Thyroid gland (tissue), 4 donors: ENCODE measurements around the gene TBC1D22A. TPM values are rescaled to one million over a fixed set of nuclear protein-coding genes. Genes with fewer than 3 reads are reported as not detected.

ENCODE experiments used
- DNase-seq, 2 donors: peaks; one replicate each; pipeline ENCODE4 v3.0.0-alpha.2; 2019
- H3K27ac ChIP-seq, 3 donors: fragments of 200-600 bp; sonication (generic); 1 replicate in 2 of 3; 2 replicates in 1 of 3; pipeline ENCODE4 v1.5.1; 2016 to 2019; ENCODE audit warnings: mild to moderate bottlenecking in 1 of 3, moderate library complexity in 1 of 3
- H3K27me3 ChIP-seq: fragments of 200-600 bp; sonication (generic); one replicate; pipeline ENCODE4 v1.5.1; 2019
- H3K36me3 ChIP-seq, 2 donors: fragments of 200-600 bp; sonication (generic); one replicate each; pipeline ENCODE4 v1.5.1; 2016 to 2019
- H3K4me1 ChIP-seq, 2 donors: fragments of 200-600 bp; sonication (generic); one replicate each; pipeline ENCODE4 v1.5.1; 2017 to 2019
- H3K4me3 ChIP-seq, 3 donors: fragments of 200-600 bp; sonication (generic); replicated peaks in 1 of 3; 1 replicate in 2 of 3; 2 replicates in 1 of 3; pipeline ENCODE4 v1.5.1; 2016; ENCODE audit warnings: mild to moderate bottlenecking in 1 of 3
- H3K9me3 ChIP-seq: fragments of 200-600 bp; sonication (generic); one replicate; pipeline ENCODE4 v1.5.1; 2017
- POLR2A ChIP-seq, 2 donors: fragments of 450-650 bp; IDR thresholded peaks; one replicate each; pipeline ENCODE4 v1.6.1; 2017; ENCODE audit warnings: antibody characterized with exemption in 2 of 2, mild to moderate bottlenecking in 2 of 2, moderate library complexity in 1 of 2
- WGBS, 2 donors: methylation state at CpG; one replicate each; pipeline ENCODE4 v1.1.5; 2017; 5-methylcytosine and 5-hydroxymethylcytosine counted together
- intact Hi-C: fragments of 100-400 bp; cut with DNase I; formaldehyde crosslinking; loops from one replicate; pipeline ENCODE4 v1.15.1; 2023
- total RNA-seq, 4 donors: library from RNA; depleted of rRNA; stranded (reverse); fragments of >200 nt; gene quantifications; one replicate each; pipeline ENCODE4 v1.2.3, GENCODE V29; 2016
- TF ChIP-seq, protein P1 (sequence below), 6 experiments: fragments of 200-600 bp in 3 of 6; fragments of 450-650 bp in 3 of 6; sonication (generic) in 3 of 6; IDR thresholded peaks; one replicate each; pipeline ENCODE4 v1.5.1; 2016 to 2019; ENCODE audit warnings: antibody characterized with exemption in 6 of 6, mild to moderate bottlenecking in 2 of 6, inconsistent platforms in 1 of 6, moderate library complexity in 1 of 6

TBC1D22A gene
- total RNA-seq, 4 donors from 2014 or later: 26.7 to 34.6 (median 33.2) TPM

DNA sequence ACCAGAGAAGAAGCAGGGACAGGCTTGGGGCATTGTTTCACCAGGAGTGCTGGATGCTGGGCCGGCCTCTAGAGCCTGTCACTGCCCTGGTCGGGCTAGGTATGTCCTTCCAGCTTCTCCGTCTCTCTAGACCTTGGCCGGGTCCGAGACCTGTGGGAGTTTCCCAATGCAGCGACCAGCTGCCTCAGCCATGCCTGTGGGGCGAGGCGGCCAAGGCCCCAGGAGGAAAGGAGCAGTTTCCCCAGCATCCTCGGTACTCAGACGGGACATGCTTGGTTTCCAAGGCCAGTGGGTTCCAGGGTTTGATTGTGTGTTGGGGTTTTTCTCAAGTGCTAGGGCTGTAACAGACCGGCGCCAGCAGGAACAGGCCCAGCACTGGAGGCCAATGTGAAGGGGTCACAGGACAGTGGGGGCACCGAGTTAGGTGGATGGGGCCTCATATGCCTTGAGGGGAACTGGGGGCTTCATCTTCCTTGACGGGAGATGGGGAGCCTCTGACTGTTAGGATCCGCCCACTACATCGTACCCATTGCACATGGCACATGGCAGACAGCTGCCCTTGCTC is 339.0 kb downstream of the TBC1D22A start:
- TF ChIP-seq, protein P1, sequence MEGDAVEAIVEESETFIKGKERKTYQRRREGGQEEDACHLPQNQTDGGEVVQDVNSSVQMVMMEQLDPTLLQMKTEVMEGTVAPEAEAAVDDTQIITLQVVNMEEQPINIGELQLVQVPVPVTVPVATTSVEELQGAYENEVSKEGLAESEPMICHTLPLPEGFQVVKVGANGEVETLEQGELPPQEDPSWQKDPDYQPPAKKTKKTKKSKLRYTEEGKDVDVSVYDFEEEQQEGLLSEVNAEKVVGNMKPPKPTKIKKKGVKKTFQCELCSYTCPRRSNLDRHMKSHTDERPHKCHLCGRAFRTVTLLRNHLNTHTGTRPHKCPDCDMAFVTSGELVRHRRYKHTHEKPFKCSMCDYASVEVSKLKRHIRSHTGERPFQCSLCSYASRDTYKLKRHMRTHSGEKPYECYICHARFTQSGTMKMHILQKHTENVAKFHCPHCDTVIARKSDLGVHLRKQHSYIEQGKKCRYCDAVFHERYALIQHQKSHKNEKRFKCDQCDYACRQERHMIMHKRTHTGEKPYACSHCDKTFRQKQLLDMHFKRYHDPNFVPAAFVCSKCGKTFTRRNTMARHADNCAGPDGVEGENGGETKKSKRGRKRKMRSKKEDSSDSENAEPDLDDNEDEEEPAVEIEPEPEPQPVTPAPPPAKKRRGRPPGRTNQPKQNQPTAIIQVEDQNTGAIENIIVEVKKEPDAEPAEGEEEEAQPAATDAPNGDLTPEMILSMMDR (IDR thresholded peaks at IDR 0.05): no peak
- TF ChIP-seq POLR2A (IDR thresholded peaks at IDR 0.05): no peak
- H3K4me1 ChIP-seq: peaks cover 10 to 14% of the 10 kb centered on the region in 2 donors
- intact Hi-C loops: no loop called here
- H3K27me3 ChIP-seq: no peaks in the 10 kb centered on the region
- H3K27ac ChIP-seq: no peak overlapping the region
- H3K4me3 ChIP-seq: no peak overlapping the region
- DNase-seq: no peak
- H3K36me3 ChIP-seq: no peaks in the 10 kb centered on the region
- H3K9me3 ChIP-seq: no peaks in the 10 kb centered on the region
- 97 to 99% methylated on average over 10 to 15 of the region's 16 CpGs for WGBS, 2 donors

DNA sequence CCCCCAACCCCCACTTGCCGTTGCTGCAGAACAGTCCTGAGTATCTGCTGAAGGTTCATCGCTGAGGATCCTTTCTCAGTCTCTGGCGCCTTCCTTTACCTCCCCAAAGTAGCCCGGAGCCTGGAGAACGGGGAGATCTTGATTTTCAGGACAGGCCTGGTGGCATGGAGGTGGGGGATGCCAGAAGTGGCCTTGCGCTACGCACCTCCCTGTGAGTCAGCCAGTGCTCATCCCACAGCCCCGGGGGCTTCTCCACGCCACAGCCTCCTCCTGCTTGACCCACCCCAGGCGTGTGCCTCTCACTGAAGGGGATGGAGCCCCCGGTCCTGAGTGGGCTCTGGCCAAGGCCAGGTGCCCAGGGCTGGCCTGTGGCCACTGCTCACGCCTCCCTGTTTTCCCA is 339.6 kb downstream of the TBC1D22A start:
- H3K27ac ChIP-seq: peak overlapping the region in 2 of 3 donors; percentile 67 to 86
- no peaks in the 10 kb centered on the region for H3K27me3 ChIP-seq
- 91 to 92% methylated on average over 11 to 12 of the region's 12 CpGs for WGBS, 2 donors
- peaks cover 10 to 14% of the 10 kb centered on the region in 2 donors for H3K4me1 ChIP-seq
- no peak overlapping the region for H3K4me3 ChIP-seq
- H3K9me3 ChIP-seq: no peaks in the 10 kb centered on the region
- DNase-seq: no peak
- no peaks in the 10 kb centered on the region for H3K36me3 ChIP-seq
- TF ChIP-seq, protein P1 (IDR thresholded peaks at IDR 0.05): no peak
- no peak for TF ChIP-seq POLR2A (IDR thresholded peaks at IDR 0.05)
- intact Hi-C loops: no loop called here

DNA sequence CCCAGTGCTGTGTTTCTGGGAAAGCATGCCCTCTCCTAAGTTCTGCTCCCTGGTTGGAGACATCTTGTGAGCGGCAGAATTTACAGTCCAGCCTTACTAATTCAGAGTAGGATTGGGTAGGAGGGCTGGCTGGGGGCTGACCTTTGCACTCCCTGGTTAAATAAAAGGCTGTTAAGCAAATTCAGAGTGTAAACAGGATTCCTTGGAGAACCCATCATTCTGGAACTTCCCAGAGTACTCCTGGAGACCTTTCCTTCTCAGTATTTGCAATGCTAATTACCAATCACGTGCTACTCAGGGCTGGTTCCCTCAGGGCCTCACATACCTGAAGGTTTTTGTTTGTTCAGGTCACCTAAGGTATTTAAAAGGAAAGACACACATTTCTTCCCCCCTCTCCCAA is 340.2 kb downstream of the TBC1D22A start:
- WGBS, 2 donors: 63 to 66% methylated on average over 2 of the region's 2 CpGs
- intact Hi-C loops: no loop called here
- no peak overlapping the region for H3K4me3 ChIP-seq

DNA sequence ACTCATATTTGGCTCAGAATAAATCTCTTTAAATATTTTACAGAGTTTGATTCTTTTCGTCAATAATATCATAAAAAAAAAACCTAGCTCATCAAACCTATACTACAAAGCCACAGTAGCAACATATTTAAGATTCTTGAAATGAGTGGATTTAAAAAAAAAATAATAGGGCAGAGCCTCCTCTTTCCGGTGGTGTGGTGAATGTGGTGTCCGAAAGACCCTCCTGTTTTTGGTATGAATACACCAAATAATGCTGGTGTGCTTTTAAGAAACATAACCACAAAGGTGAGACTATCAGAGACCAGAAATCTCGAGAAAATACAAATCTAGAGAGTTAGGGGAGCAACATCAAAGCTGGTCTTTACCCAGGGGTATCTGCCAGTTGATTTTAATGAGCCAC is 342.6 kb downstream of the TBC1D22A start:
- intact Hi-C loops: no loop called here
- 94 to 95% methylated on average over 4 of the region's 4 CpGs for WGBS, 2 donors
- peaks cover 10 to 14% of the 10 kb centered on the region in 2 donors for H3K4me1 ChIP-seq

More for the DNA sequence above, 340.2 kb downstream of the TBC1D22A start:
- TF ChIP-seq, protein P1 (IDR thresholded peaks at IDR 0.05): no peak
- TF ChIP-seq POLR2A (IDR thresholded peaks at IDR 0.05): peak in 1 of 2 donors; percentile 26
- no peaks in the 10 kb centered on the region for H3K36me3 ChIP-seq
- peak; percentile 50 for DNase-seq
- peaks cover 10 to 14% of the 10 kb centered on the region in 2 donors for H3K4me1 ChIP-seq
- H3K27ac ChIP-seq: peak overlapping the region; percentile 23 to 86 (median 67)
- no peaks in the 10 kb centered on the region for H3K9me3 ChIP-seq
- H3K27me3 ChIP-seq: no peaks in the 10 kb centered on the region

DNA sequence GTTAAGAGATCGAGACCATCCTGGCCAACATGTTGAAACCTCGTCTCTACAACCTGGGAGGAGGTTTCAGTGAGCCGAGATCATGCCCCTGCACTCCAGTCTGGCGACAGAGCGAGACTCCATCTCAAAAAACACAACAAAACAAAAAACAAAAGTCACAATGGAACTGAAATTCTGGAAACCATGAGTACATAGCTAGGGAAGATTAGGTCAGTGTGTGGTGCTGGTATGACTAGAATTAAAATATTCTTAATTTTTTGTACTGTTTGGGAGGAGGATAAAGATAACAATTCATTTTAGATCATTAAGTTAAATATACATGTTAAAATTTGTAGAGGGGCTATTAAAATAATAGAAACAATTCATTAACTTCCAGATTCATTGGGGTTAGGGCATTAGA is 344.4 kb downstream of the TBC1D22A start:
- DNase-seq: no peak
- H3K9me3 ChIP-seq: no peaks in the 10 kb centered on the region
- TF ChIP-seq, protein P1 (IDR thresholded peaks at IDR 0.05): no peak
- TF ChIP-seq POLR2A (IDR thresholded peaks at IDR 0.05): no peak
- H3K27ac ChIP-seq: no peak overlapping the region
- peaks cover 0 to under 1% of the 10 kb centered on the region in 2 donors for H3K36me3 ChIP-seq
- H3K27me3 ChIP-seq: no peaks in the 10 kb centered on the region
- WGBS, 2 donors: 95 to 97% methylated on average over 5 of the region's 5 CpGs
- H3K4me3 ChIP-seq: no peak overlapping the region
- intact Hi-C loops: no loop called here
- peaks cover 10 to 14% of the 10 kb centered on the region in 2 donors for H3K4me1 ChIP-seq

More for the DNA sequence above, 342.6 kb downstream of the TBC1D22A start:
- no peaks in the 10 kb centered on the region for H3K27me3 ChIP-seq
- no peaks in the 10 kb centered on the region for H3K9me3 ChIP-seq
- H3K4me3 ChIP-seq: no peak overlapping the region
- TF ChIP-seq POLR2A (IDR thresholded peaks at IDR 0.05): no peak
- TF ChIP-seq, protein P1 (IDR thresholded peaks at IDR 0.05): no peak
- no peak for DNase-seq
- H3K27ac ChIP-seq: no peak overlapping the region
- no peaks in the 10 kb centered on the region for H3K36me3 ChIP-seq
